Breast epithelium (tissue), 4 donors: ENCODE results near the gene PAX1. TPM values are rescaled to one million over a fixed set of nuclear protein-coding genes. Genes with fewer than 3 reads are reported as not detected.

Source experiments
- DNase-seq, 2 donors: peaks; one replicate each; pipeline ENCODE4 v3.0.0-alpha.2; 2019; ENCODE audit warnings: low spot score in 2 of 2
- H3K27ac ChIP-seq, 2 donors: fragments of 200-600 bp; sonication (generic) in 1 of 2; one replicate each; pipeline ENCODE4 v1.5.1; 2016 to 2019; ENCODE audit warnings: mild to moderate bottlenecking in 1 of 2
- H3K27me3 ChIP-seq, 2 donors: fragments of 200-600 bp; sonication (generic) in 1 of 2; one replicate each; pipeline versions ENCODE4 v1.5.1 to v1.6.0; 2017 to 2019; ENCODE audit warnings: control low read depth in 1 of 2, mild to moderate bottlenecking in 1 of 2
- H3K36me3 ChIP-seq: fragments of 200-600 bp; one replicate; pipeline ENCODE4 v1.5.1; 2019
- H3K4me1 ChIP-seq, 2 donors: fragments of 200-600 bp; sonication (generic); one replicate each; pipeline ENCODE4 v1.5.1; 2016 to 2019; ENCODE audit warnings: control low read depth in 1 of 2
- H3K4me3 ChIP-seq, 3 donors: fragments of 200-600 bp; sonication (generic); 1 replicate in 2 of 3; 2 replicates in 1 of 3; pipeline ENCODE4 v1.5.1; 2016 to 2019; ENCODE audit warnings: mild to moderate bottlenecking in 3 of 3, moderate library complexity in 2 of 3
- H3K9me3 ChIP-seq, 2 donors: fragments of 200-600 bp; sonication (generic) in 1 of 2; one replicate each; pipeline ENCODE4 v1.5.1; 2016 to 2019; ENCODE audit warnings: control low read depth in 1 of 2
- POLR2A ChIP-seq: fragments of 450-650 bp; IDR thresholded peaks from one replicate; pipeline ENCODE4 v1.6.1; 2016; ENCODE audit warnings: antibody characterized with exemption, mild to moderate bottlenecking, moderate library complexity
- POLR2AphosphoS5 ChIP-seq, 3 donors: sonication (generic); formaldehyde crosslinking; IDR thresholded peaks; one replicate each; pipeline ENCODE4 v1.6.1; 2017; ENCODE audit warnings: antibody characterized with exemption in 3 of 3
- intact Hi-C: fragments of 100-400 bp; cut with DNase I; formaldehyde crosslinking; loops from one replicate; pipeline ENCODE4 v1.15.1; 2023; ENCODE audit warnings: low total_unique reads
- total RNA-seq, 3 donors: library from RNA; depleted of rRNA; stranded (reverse); fragments of >200 nt; gene quantifications; one replicate each; pipeline ENCODE4 v1.1.0, GENCODE V29; 2016
- TF ChIP-seq, protein P1 (sequence below), 3 donors: fragments of 450-650 bp; IDR thresholded peaks; one replicate each; pipeline ENCODE4 v1.5.1; 2016 to 2017; ENCODE audit warnings: antibody characterized with exemption in 3 of 3, mild to moderate bottlenecking in 3 of 3, moderate library complexity in 3 of 3

PAX1 gene
- total RNA-seq, 3 donors from 2014 or later: not detected

DNA sequence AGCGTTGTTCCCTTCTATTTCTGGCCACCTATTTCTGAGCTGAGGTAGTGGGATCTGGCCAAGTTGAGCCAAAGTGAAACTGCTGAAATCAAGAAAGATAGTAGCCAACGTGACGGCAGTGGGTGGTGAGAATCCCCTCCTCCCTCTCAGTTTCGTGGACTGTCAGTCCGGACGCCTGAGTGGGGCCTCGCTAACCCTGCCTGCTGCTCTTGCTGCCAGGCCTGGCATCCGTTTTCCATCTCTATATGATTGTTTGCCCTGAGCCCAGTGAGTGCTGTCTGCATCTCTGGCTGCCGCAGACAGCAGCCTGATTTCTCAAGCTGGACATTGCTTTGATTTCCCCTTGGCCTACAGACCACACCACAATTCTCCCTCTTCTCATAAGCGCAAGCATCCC, 23.5 kb upstream of the PAX1 start:
- no peak for DNase-seq
- H3K9me3 ChIP-seq: no peaks in the 10 kb centered on the region
- intact Hi-C loops: no loop called here
- no peak overlapping the region for H3K27ac ChIP-seq
- no peaks in the 10 kb centered on the region for H3K36me3 ChIP-seq
- no peaks in the 10 kb centered on the region for H3K27me3 ChIP-seq
- H3K4me3 ChIP-seq: peak overlapping the region in 2 of 3 donors; percentile 28 to 43
- no peaks in the 10 kb centered on the region for H3K4me1 ChIP-seq
- TF ChIP-seq, protein P1, sequence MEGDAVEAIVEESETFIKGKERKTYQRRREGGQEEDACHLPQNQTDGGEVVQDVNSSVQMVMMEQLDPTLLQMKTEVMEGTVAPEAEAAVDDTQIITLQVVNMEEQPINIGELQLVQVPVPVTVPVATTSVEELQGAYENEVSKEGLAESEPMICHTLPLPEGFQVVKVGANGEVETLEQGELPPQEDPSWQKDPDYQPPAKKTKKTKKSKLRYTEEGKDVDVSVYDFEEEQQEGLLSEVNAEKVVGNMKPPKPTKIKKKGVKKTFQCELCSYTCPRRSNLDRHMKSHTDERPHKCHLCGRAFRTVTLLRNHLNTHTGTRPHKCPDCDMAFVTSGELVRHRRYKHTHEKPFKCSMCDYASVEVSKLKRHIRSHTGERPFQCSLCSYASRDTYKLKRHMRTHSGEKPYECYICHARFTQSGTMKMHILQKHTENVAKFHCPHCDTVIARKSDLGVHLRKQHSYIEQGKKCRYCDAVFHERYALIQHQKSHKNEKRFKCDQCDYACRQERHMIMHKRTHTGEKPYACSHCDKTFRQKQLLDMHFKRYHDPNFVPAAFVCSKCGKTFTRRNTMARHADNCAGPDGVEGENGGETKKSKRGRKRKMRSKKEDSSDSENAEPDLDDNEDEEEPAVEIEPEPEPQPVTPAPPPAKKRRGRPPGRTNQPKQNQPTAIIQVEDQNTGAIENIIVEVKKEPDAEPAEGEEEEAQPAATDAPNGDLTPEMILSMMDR (IDR thresholded peaks at IDR 0.05): no peak
- no peak for TF ChIP-seq POLR2A
- TF ChIP-seq POLR2AphosphoS5 (IDR thresholded peaks at IDR 0.05): no peak

DNA sequence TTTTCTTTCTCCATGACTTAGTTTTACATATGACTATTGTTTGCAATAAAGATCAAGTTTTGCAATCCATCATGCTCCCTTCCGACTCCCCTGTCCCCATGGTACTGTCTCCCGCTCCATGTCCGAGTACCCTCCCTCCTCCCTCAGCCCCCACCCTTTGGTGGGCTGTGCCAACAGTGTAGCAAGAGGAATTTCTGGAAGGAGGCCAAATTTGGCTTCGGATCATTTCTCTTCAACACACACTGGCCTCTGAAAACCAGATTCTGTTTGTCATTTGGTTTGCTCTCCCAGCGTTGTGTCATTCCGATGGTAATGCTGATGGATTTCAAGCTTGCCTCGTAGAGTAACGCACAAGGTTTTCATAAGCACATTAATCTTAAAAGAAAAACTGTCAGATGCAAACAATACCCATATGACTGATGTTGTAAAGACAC, 22.9 kb upstream of the PAX1 start:
- H3K36me3 ChIP-seq: no peaks in the 10 kb centered on the region
- H3K4me1 ChIP-seq: no peaks in the 10 kb centered on the region
- no peak overlapping the region for H3K27ac ChIP-seq
- H3K27me3 ChIP-seq: no peaks in the 10 kb centered on the region
- H3K9me3 ChIP-seq: no peaks in the 10 kb centered on the region
- DNase-seq: no peak
- no peak overlapping the region for H3K4me3 ChIP-seq
- TF ChIP-seq POLR2A (no peak), POLR2AphosphoS5 (IDR thresholded peaks at IDR 0.05) (no peak)
- TF ChIP-seq, protein P1 (IDR thresholded peaks at IDR 0.05): no peak
- intact Hi-C loops: no loop called here

DNA sequence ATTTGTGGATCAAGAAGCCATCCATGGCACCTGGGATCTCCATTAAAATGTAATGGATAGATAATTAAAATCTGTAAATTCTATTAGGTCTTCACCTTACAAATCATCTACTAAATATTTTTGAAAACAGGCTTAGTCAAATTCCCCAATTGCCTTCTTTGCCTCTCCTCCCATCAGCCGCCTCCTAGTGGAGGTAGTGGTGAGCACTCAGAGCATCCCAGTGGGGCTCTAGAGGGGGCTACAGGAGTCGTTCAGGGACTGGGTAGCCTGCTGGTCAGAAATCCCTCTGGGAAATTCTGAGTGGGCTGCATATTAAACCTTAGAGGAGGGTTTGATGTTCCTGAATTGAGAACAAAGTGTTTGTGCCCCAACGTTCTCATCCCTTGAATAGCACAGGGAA, 20.8 kb upstream of the PAX1 start:
- TF ChIP-seq, protein P1 (IDR thresholded peaks at IDR 0.05): no peak
- no peak for TF ChIP-seq POLR2A
- TF ChIP-seq POLR2AphosphoS5 (IDR thresholded peaks at IDR 0.05): no peak
- no peaks in the 10 kb centered on the region for H3K36me3 ChIP-seq
- H3K27me3 ChIP-seq: no peaks in the 10 kb centered on the region
- intact Hi-C loops: no loop called here
- H3K4me1 ChIP-seq: no peaks in the 10 kb centered on the region
- H3K27ac ChIP-seq: no peak overlapping the region
- H3K4me3 ChIP-seq: no peak overlapping the region
- DNase-seq: no peak
- no peaks in the 10 kb centered on the region for H3K9me3 ChIP-seq

DNA sequence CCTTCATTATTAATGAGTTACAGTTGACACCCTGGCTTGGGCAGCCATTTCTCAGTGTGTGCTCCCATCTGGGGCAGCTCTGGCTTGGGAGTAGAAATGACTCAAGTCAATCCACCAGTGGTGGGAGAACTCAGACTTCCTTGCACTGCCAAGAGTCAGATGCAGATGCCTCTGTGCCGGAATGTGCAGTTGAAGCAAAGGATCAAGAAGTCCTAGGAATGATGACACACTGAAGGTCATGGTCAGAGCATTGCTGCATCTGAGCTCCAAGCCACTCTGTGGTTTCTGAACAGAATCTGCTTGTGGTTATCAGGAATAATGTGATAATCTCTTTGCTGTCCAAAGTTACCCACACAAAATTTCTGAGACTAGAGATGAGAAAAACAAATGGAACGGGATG, 19.5 kb upstream of the PAX1 start:
- no peak for DNase-seq
- Histone ChIP-seq H3K4me3 (no peak overlapping the region), H3K4me1 (no peaks in the 10 kb centered on the region), H3K36me3 (no peaks in the 10 kb centered on the region), H3K9me3 (no peaks in the 10 kb centered on the region), H3K27ac (no peak overlapping the region), H3K27me3 (peaks cover 0 to 8% of the 10 kb centered on the region in 2 donors)
- TF ChIP-seq POLR2AphosphoS5 (IDR thresholded peaks at IDR 0.05): no peak
- no peak for TF ChIP-seq POLR2A
- TF ChIP-seq, protein P1 (IDR thresholded peaks at IDR 0.05): no peak
- intact Hi-C loops: no loop called here

DNA sequence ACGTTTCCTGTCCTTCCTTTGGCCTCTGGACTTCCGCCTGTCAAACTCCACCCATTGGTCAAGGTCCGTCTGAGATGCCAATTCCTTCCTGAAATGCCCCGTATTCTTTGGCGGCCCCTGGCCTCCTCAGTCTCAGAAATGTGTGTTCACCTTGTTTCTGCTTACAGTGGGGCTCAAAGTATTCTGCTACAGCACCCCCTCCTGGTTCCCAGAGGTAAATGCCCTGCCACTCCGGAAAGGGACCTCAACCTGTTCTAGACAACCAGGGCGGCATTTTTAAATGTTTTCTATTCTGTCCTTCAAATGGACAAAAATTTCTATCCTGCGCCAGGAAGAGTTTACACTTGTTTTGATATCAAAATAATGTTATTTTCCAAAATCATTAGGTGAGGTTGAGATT, 12.1 kb upstream of the PAX1 start:
- no peak overlapping the region for H3K27ac ChIP-seq
- no peaks in the 10 kb centered on the region for H3K4me1 ChIP-seq
- TF ChIP-seq POLR2A (no peak), POLR2AphosphoS5 (IDR thresholded peaks at IDR 0.05) (no peak)
- TF ChIP-seq, protein P1 (IDR thresholded peaks at IDR 0.05): no peak
- intact Hi-C loops: no loop called here
- no peaks in the 10 kb centered on the region for H3K9me3 ChIP-seq
- H3K4me3 ChIP-seq: no peak overlapping the region
- no peak for DNase-seq
- H3K36me3 ChIP-seq: no peaks in the 10 kb centered on the region
- H3K27me3 ChIP-seq: peaks cover 0 to 44% of the 10 kb centered on the region in 2 donors
